Motor neuron (in vitro differentiated cells): ENCODE data around the gene KCNQ2. TPM values are rescaled to one million over a fixed set of nuclear protein-coding genes. Genes with fewer than 3 reads are reported as not detected.
A peak's percentile ranks its signal among the peaks of the same experiment; 100 is the strongest.

ENCODE experiments used
- ATAC-seq, 8 experiments: fragments of 200-7000 bp; cut with Tn5 transposase; replicated peaks in 6 of 8; 2 replicates each; pipeline ENCODE4 v1.8.0; 2021; ENCODE audit warnings: mild to moderate bottlenecking in 8 of 8, moderate library complexity in 8 of 8
- H3K27ac ChIP-seq, 2 donors: fragments of 250-450 bp; sonication (Bioruptor Pico); 2 replicates each; pipeline ENCODE4 v1.9.0; 2021; ENCODE audit warnings: antibody characterized with exemption in 2 of 2, mild to moderate bottlenecking in 2 of 2, moderate library complexity in 1 of 2
- H3K4me1 ChIP-seq, 2 donors: fragments of 250-450 bp; sonication (Bioruptor Pico); replicated peaks in 1 of 2; 2 replicates each; pipeline ENCODE4 v1.6.1; 2021; ENCODE audit warnings: antibody characterized with exemption in 2 of 2, mild to moderate bottlenecking in 2 of 2, moderate library complexity in 1 of 2
- H3K4me3 ChIP-seq, 5 donors: fragments of 250-450 bp; sonication (Bioruptor Pico); 2 replicates each; pipeline ENCODE4 v1.9.0; 2021; ENCODE audit warnings: antibody characterized with exemption in 5 of 5, mild to moderate bottlenecking in 5 of 5, moderate library complexity in 4 of 5
- WGBS, 10 experiments: fragments of 450-650 bp; shearing (Covaris generic); methylation state at CpG; one replicate each; pipeline ENCODE4 v1.0.0; 2022; 5-methylcytosine and 5-hydroxymethylcytosine counted together
- in situ Hi-C, 9 experiments: fragments of 400-800 bp; cut with MboI; loops; one replicate each; pipeline ENCODE4 v1.15.0; 2021; ENCODE audit warnings: low sequenced_read_pairs in 9 of 9, low pct_unique_long_range_greater_than_20kb in 2 of 9; ENCODE audit not compliant: unreplicated experiment in 9 of 9
- total RNA-seq, 8 experiments: library from RNA; unstranded; fragments of 300-600 nt; gene quantifications; 2 replicates each; pipeline versions ENCODE4 v1.2.3 to v1.2.4, GENCODE V29; 2022

KCNQ2 gene
- total RNA-seq, 8 experiments from 2014 or later, result 0.18 to 124 (median 58.4) TPM

- 40 to 100% (median 99%) methylated on average over 1 to 11 of the region's 16 CpGs; no CpG with 5 or more reads in 4 of the 10 experiments for WGBS, 10 experiments
- in situ Hi-C loops, result loop anchor here in 1 of 9 experiments (25.0 kb wide), 1 partner anchor 210 kb away; the partner anchor contains the start of gene GMEB2
Measured at GRCh38 chr20:63427206-63427605, 45.2 kb downstream of the KCNQ2 start.

GRCh38 chr20:63425846-63426485 lies 46.5 kb downstream of the KCNQ2 start:
- no peak for ATAC-seq
- 30 to 94% (median 80%) methylated on average over 1 to 20 of the region's 27 CpGs; no CpG with 5 or more reads in 3 of the 10 experiments for WGBS, 10 experiments
- in situ Hi-C loops, result loop anchor here in 1 of 9 experiments (25.0 kb wide), 1 partner anchor 211 kb away; the partner anchor contains the start of gene GMEB2

More at GRCh38 chr20:63427206-63427605, 45.2 kb downstream of the KCNQ2 start:
- no peaks in the 10 kb centered on the region for H3K4me1 ChIP-seq
- no peak overlapping the region for H3K4me3 ChIP-seq
- no peak for ATAC-seq
- H3K27ac ChIP-seq, result no peak overlapping the region

GRCh38 chr20:63424613-63425012 lies 47.8 kb downstream of the KCNQ2 start:
- in situ Hi-C loops, result loop anchor here in 1 of 9 experiments (25.0 kb wide), 1 partner anchor 213 kb away; the partner anchor contains the start of gene GMEB2
- H3K27ac ChIP-seq, result no peak overlapping the region
- no peaks in the 10 kb centered on the region for H3K4me1 ChIP-seq
- no peak for ATAC-seq
- no peak overlapping the region for H3K4me3 ChIP-seq
- 65 to 100% (median 91%) methylated on average over 2 to 15 of the region's 25 CpGs; no CpG with 5 or more reads in 2 of the 10 experiments for WGBS, 10 experiments

More at GRCh38 chr20:63425846-63426485, 46.5 kb downstream of the KCNQ2 start:
- Histone ChIP-seq H3K4me1 (no peaks in the 10 kb centered on the region), H3K4me3 (no peak overlapping the region), H3K27ac (no peak overlapping the region)

GRCh38 chr20:63423751-63424150 lies 48.7 kb downstream of the KCNQ2 start:
- ATAC-seq, result no peak

GRCh38 chr20:63422653-63423052 lies 49.8 kb downstream of the KCNQ2 start:
- in situ Hi-C loops, result no loop called here
- ATAC-seq, result no peak
- Histone ChIP-seq H3K4me3 (no peak overlapping the region), H3K27ac (no peak overlapping the region), H3K4me1 (peaks cover 0 to 5% of the 10 kb centered on the region in 2 donors)
- WGBS, 10 experiments, result no CpG with 5 or more reads among the region's 25 CpGs

More at GRCh38 chr20:63423751-63424150, 48.7 kb downstream of the KCNQ2 start:
- 0 to 85% (median 20%) methylated on average over 1 to 7 of the region's 21 CpGs; no CpG with 5 or more reads in 7 of the 10 experiments for WGBS, 10 experiments
- Histone ChIP-seq H3K4me3 (no peak overlapping the region), H3K4me1 (no peaks in the 10 kb centered on the region), H3K27ac (no peak overlapping the region)
- in situ Hi-C loops, result no loop called here

- ATAC-seq, result peak in 1 of 8 experiments; percentile 6
- H3K4me1 ChIP-seq, result peaks cover 2 to 11% of the 10 kb centered on the region in 2 donors
- in situ Hi-C loops, result no loop called here
- 80% methylated on average over 1 of the region's 17 CpGs; no CpG with 5 or more reads in 8 of the 10 experiments for WGBS, 10 experiments
- H3K4me3 ChIP-seq, result no peak overlapping the region
- H3K27ac ChIP-seq, result no peak overlapping the region
Measured at GRCh38 chr20:63421913-63422312, 50.5 kb downstream of the KCNQ2 start.

GRCh38 chr20:63421094-63421692 lies 51.3 kb downstream of the KCNQ2 start:
- 30 to 93% (median 76%) methylated on average over 2 to 9 of the region's 29 CpGs; no CpG with 5 or more reads in 6 of the 10 experiments for WGBS, 10 experiments
- Histone ChIP-seq H3K27ac (no peak overlapping the region), H3K4me1 (peaks cover 4 to 12% of the 10 kb centered on the region in 2 donors), H3K4me3 (no peak overlapping the region)
- no peak for ATAC-seq
- in situ Hi-C loops, result no loop called here

- Histone ChIP-seq H3K4me1 (peaks cover 4 to 12% of the 10 kb centered on the region in 2 donors), H3K27ac (no peak overlapping the region), H3K4me3 (no peak overlapping the region)
- WGBS, 10 experiments, result 40 to 100% (median 86%) methylated on average over 1 to 7 of the region's 34 CpGs; no CpG with 5 or more reads in 7 of the 10 experiments
- in situ Hi-C loops, result no loop called here
- no peak for ATAC-seq
Measured at GRCh38 chr20:63420359-63421093, 51.9 kb downstream of the KCNQ2 start.

GRCh38 chr20:63419299-63419698 lies 53.2 kb downstream of the KCNQ2 start:
- in situ Hi-C loops, result no loop called here
- H3K27ac ChIP-seq, result no peak overlapping the region
- WGBS, 10 experiments, result 57 to 100% (median 85%) methylated on average over 1 to 6 of the region's 24 CpGs; no CpG with 5 or more reads in 5 of the 10 experiments
- ATAC-seq, result no peak
- peaks cover 4 to 12% of the 10 kb centered on the region in 2 donors for H3K4me1 ChIP-seq
- no peak overlapping the region for H3K4me3 ChIP-seq

- peaks cover 4 to 12% of the 10 kb centered on the region in 2 donors for H3K4me1 ChIP-seq
- WGBS, 10 experiments, result 0 to 100% (median 100%) methylated on average over 1 to 2 of the region's 16 CpGs; no CpG with 5 or more reads in 7 of the 10 experiments
- in situ Hi-C loops, result no loop called here
- no peak for ATAC-seq
- no peak overlapping the region for H3K4me3 ChIP-seq
- H3K27ac ChIP-seq, result no peak overlapping the region
Measured at GRCh38 chr20:63418617-63419016, 53.8 kb downstream of the KCNQ2 start.

- 62 to 96% methylated on average over 7 to 9 of the region's 23 CpGs; no CpG with 5 or more reads in 8 of the 10 experiments for WGBS, 10 experiments
- Histone ChIP-seq H3K4me3 (no peak overlapping the region), H3K4me1 (peaks cover 4 to 12% of the 10 kb centered on the region in 2 donors), H3K27ac (no peak overlapping the region)
- in situ Hi-C loops, result no loop called here
- peak in 1 of 8 experiments; percentile 7 for ATAC-seq
Measured at GRCh38 chr20:63417738-63418120, 54.7 kb downstream of the KCNQ2 start.

GRCh38 chr20:63417097-63417737 lies 55.2 kb downstream of the KCNQ2 start:
- WGBS, 10 experiments, result 20 to 100% (median 87%) methylated on average over 1 to 4 of the region's 25 CpGs; no CpG with 5 or more reads in 5 of the 10 experiments
- H3K27ac ChIP-seq, result no peak overlapping the region
- no peak overlapping the region for H3K4me3 ChIP-seq
- H3K4me1 ChIP-seq, result peaks cover 8 to 15% of the 10 kb centered on the region in 2 donors
- in situ Hi-C loops, result no loop called here
- peak in 2 of 8 experiments; percentile 12 to 15 for ATAC-seq
